Right lobe of liver (tissue), 4 donors: ENCODE results near the gene DDX1.

Source experiments
- CTCF ChIP-seq, 4 donors: fragments of 200-600 bp in 3 of 4; fragments of 450-650 bp in 1 of 4; IDR thresholded peaks; one replicate each; pipeline versions ENCODE4 v1.5.1 to v1.8.0; 2016 to 2022; ENCODE audit warnings: antibody characterized with exemption in 4 of 4, mild to moderate bottlenecking in 2 of 4
- POLR2A ChIP-seq: fragments of 450-650 bp; IDR thresholded peaks from one replicate; pipeline ENCODE4 v1.6.1; 2017; ENCODE audit warnings: antibody characterized with exemption, mild to moderate bottlenecking
- donor health status: DM: no; HTN: no; CAD: no.
- donor health status: DM: no; HTN: no; CAD: no.
- donor health status: DM: no; HTN: yes; CAD: no.

DNA sequence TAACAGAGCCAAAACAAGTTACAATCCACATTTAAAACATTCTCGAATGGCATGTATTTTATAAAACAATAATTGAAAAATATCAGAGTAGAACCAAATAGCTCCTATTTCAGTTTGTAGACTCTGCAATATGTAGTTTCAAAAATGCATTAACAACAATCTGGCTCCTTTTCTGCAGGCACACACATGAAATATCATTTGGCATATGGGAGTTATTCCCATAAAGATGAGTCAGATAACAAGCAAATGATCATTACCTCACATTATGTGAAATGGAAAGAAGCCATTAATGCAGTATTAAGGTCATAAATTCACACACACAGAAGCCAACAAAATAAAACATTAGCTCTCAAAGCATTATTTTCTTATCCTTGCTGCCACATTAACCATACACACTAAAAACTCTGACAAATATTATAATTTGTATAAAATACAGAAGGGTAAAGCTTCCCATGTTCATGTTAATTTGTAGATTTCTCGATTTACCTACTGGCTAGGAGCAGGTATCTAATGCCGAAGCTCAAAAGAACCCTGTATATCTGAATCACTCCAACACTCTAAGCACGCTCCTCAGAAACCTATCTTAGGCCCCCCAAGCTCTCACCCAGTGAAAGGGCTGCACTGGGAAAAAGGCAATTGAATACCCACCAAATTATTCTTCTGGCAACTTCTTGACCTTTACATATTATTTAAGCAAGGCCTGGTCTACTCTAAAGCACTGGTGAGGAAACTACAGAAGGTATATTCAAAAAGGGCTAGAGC is 44.4 kb upstream of the DDX1 start:
- TF ChIP-seq CTCF (IDR thresholded peaks at IDR 0.05) (no peak), POLR2A (no peak)
